ENCODE data around the gene NEUROD4. TPM values are rescaled to one million over a fixed set of nuclear protein-coding genes. Genes with fewer than 3 reads are reported as not detected.

NEUROD4 gene
- total RNA-seq, 6 experiments from 2014 or later = not detected

- no peaks in the 10 kb centered on the region for H3K36me3 ChIP-seq
- no peaks in the 10 kb centered on the region for H3K4me1 ChIP-seq
- no peak overlapping the region for H3K4me3 ChIP-seq
- intact Hi-C loops (cut with DNase I) = no loop called here
- DNase-seq = no peak
- ATAC-seq = no peak
- no peaks in the 10 kb centered on the region for H3K9me3 ChIP-seq
- H3K27me3 ChIP-seq = peaks cover 0 to 6% of the 10 kb centered on the region in 2 donors
- WGBS (ENCODE audit: insufficient coverage, low coverage, low lambda C conversion rate, missing lambda C conversion rate) = 45% methylated on average over 2 of the region's 2 CpGs
- H3K27ac ChIP-seq = no peak overlapping the region
- TF ChIP-seq POLR2A (IDR thresholded peaks at IDR 0.05) (no peak), CTCF (IDR thresholded peaks at IDR 0.05) (no peak)
Observed at GRCh38 chr12:55024575-55024974, 4.8 kb downstream of the NEUROD4 start.

- no peak for TF ChIP-seq POLR2A (IDR thresholded peaks at IDR 0.05)
- TF ChIP-seq CTCF (IDR thresholded peaks at IDR 0.05) = no peak
- intact Hi-C loops (cut with DNase I) = no loop called here
- Histone ChIP-seq H3K4me3 (no peak overlapping the region), H3K36me3 (no peaks in the 10 kb centered on the region), H3K4me1 (no peaks in the 10 kb centered on the region), H3K27me3 (peaks cover 0 to 6% of the 10 kb centered on the region in 2 donors), H3K9me3 (no peaks in the 10 kb centered on the region), H3K27ac (no peak overlapping the region)
- 51% methylated on average over 2 of the region's 2 CpGs for WGBS (ENCODE audit: insufficient coverage, low coverage, low lambda C conversion rate, missing lambda C conversion rate)
- ATAC-seq (no peak), DNase-seq (no peak)
Observed at GRCh38 chr12:55025508-55025907, 5.7 kb downstream of the NEUROD4 start.

GRCh38 chr12:55034218-55034617, 14.4 kb downstream of the NEUROD4 start:
- ATAC-seq (no peak), DNase-seq (no peak)
- H3K27ac ChIP-seq = no peak overlapping the region
- H3K27me3 ChIP-seq = no peaks in the 10 kb centered on the region
- WGBS (ENCODE audit: insufficient coverage, low coverage, low lambda C conversion rate, missing lambda C conversion rate) = 54% methylated on average over 6 of the region's 6 CpGs
- no peaks in the 10 kb centered on the region for H3K9me3 ChIP-seq
- H3K36me3 ChIP-seq = no peaks in the 10 kb centered on the region
- no peak for TF ChIP-seq CTCF (IDR thresholded peaks at IDR 0.05)
- no peak for TF ChIP-seq POLR2A (IDR thresholded peaks at IDR 0.05)
- no peak overlapping the region for H3K4me3 ChIP-seq
- intact Hi-C loops (cut with DNase I) = no loop called here
- no peaks in the 10 kb centered on the region for H3K4me1 ChIP-seq

- no peak overlapping the region for H3K27ac ChIP-seq
- ATAC-seq (no peak), DNase-seq (no peak)
- no peak for TF ChIP-seq CTCF (IDR thresholded peaks at IDR 0.05)
- TF ChIP-seq POLR2A (IDR thresholded peaks at IDR 0.05) = no peak
- H3K4me1 ChIP-seq = no peaks in the 10 kb centered on the region
- H3K27me3 ChIP-seq = no peaks in the 10 kb centered on the region
- no peaks in the 10 kb centered on the region for H3K9me3 ChIP-seq
- no peaks in the 10 kb centered on the region for H3K36me3 ChIP-seq
- intact Hi-C loops (cut with DNase I) = no loop called here
- WGBS (ENCODE audit: insufficient coverage, low coverage, low lambda C conversion rate, missing lambda C conversion rate) = 32% methylated on average over 4 of the region's 5 CpGs
- no peak overlapping the region for H3K4me3 ChIP-seq
Observed at GRCh38 chr12:55036326-55037115, 16.7 kb downstream of the NEUROD4 start.
